ENCODE data around the gene BICD2. TPM values are rescaled to one million over a fixed set of nuclear protein-coding genes. Genes with fewer than 3 reads are reported as not detected.

BICD2 gene
- total RNA-seq, 4 donors from 2014 or later = 135 to 201 (median 153) TPM

DNA sequence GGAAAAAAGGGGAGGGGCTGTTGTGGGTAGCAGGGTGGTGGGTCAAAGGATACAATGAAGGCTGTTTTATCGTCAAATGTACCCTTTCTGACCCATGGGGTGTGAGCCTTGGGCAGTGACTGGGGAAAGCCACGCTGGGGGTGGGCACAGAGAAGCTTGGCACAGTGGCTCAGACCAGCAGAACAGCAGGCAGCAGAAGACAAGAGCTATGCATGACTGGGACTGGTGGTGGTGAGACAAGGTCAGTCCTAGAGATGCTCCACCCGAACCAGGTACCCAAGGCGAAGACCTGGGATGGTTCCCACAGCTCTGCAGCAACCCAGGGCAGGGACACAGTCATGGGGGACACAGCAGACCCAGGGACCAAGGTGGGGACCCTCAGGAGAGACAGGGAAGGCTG, 38.3 kb downstream of the BICD2 start:
- Histone ChIP-seq H3K27me3 (no peaks in the 10 kb centered on the region), H3K4me3 (no peak overlapping the region), H3K36me3 (peaks cover 31% of the 10 kb centered on the region), H3K4me1 (peaks cover 81% of the 10 kb centered on the region), H3K9me3 (no peaks in the 10 kb centered on the region), H3K27ac (no peak overlapping the region)
- DNase-seq (ENCODE audit: low spot score in 2 of 2) = peak in 1 of 2 donors; percentile 44
- WGBS = 82% methylated on average over 2 of the region's 4 CpGs
- TF ChIP-seq, protein P1, sequence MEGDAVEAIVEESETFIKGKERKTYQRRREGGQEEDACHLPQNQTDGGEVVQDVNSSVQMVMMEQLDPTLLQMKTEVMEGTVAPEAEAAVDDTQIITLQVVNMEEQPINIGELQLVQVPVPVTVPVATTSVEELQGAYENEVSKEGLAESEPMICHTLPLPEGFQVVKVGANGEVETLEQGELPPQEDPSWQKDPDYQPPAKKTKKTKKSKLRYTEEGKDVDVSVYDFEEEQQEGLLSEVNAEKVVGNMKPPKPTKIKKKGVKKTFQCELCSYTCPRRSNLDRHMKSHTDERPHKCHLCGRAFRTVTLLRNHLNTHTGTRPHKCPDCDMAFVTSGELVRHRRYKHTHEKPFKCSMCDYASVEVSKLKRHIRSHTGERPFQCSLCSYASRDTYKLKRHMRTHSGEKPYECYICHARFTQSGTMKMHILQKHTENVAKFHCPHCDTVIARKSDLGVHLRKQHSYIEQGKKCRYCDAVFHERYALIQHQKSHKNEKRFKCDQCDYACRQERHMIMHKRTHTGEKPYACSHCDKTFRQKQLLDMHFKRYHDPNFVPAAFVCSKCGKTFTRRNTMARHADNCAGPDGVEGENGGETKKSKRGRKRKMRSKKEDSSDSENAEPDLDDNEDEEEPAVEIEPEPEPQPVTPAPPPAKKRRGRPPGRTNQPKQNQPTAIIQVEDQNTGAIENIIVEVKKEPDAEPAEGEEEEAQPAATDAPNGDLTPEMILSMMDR (IDR thresholded peaks at IDR 0.05) = no peak
- TF ChIP-seq POLR2A (IDR thresholded peaks at IDR 0.05) = no peak
- no peak for TF ChIP-seq POLR2AphosphoS5 (IDR thresholded peaks at IDR 0.05)
- no peak for TF ChIP-seq EP300 (IDR thresholded peaks at IDR 0.05)

DNA sequence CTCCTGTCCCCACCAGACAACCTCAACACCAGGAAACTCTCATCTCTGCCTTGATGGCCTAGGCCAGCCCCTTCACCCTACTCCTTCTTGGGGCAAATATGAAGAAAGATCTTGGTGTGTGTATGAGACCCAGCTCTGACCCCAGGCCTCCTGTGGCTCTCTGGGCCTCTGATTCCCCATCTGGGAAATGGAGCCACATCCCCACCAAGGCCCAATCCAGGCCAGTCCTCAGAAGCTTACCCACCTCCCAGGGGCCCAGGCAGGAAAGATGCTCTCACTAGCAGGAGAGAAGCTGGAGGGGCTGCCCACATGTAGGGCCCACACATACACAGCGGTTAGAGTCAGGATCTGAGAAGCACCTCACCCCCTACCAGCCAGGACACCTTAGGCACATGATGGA, 38.9 kb downstream of the BICD2 start:
- peaks cover 77% of the 10 kb centered on the region for H3K4me1 ChIP-seq
- TF ChIP-seq, protein P1 (IDR thresholded peaks at IDR 0.05) = no peak
- no peak for TF ChIP-seq POLR2AphosphoS5 (IDR thresholded peaks at IDR 0.05)
- TF ChIP-seq POLR2A (IDR thresholded peaks at IDR 0.05) = no peak
- no peak for TF ChIP-seq EP300 (IDR thresholded peaks at IDR 0.05)
- peak overlapping the region; percentile 61 for H3K27ac ChIP-seq
- H3K4me3 ChIP-seq = no peak overlapping the region
- H3K36me3 ChIP-seq = peaks cover 37% of the 10 kb centered on the region
- WGBS = 100% methylated on average over 1 of the region's 1 CpG
- H3K27me3 ChIP-seq = no peaks in the 10 kb centered on the region
- DNase-seq (ENCODE audit: low spot score in 2 of 2) = peak; percentile 34 to 63
- no peaks in the 10 kb centered on the region for H3K9me3 ChIP-seq

DNA sequence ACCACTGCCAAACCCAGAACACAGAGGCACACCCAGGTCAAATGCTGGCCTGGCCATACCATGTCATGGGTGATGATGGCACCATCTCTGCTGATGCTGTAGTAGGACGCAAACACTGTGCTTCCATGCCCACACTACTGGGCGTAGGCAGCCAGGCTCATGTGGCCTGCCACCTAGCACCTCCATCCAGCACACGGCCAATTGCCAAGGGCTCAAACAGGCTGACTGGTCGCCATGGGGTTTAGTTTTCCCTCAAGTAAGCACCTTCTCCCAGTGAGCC, 39.4 kb downstream of the BICD2 start:
- H3K4me1 ChIP-seq = peaks cover 75% of the 10 kb centered on the region
- WGBS = no CpG with 5 or more reads among the region's 4 CpGs
- no peak overlapping the region for H3K4me3 ChIP-seq
- H3K9me3 ChIP-seq = no peaks in the 10 kb centered on the region
- DNase-seq (ENCODE audit: low spot score in 2 of 2) = peak in 1 of 2 donors; percentile 56
- peak overlapping the region; percentile 61 for H3K27ac ChIP-seq
- TF ChIP-seq, protein P1 (IDR thresholded peaks at IDR 0.05) = no peak
- TF ChIP-seq EP300 (IDR thresholded peaks at IDR 0.05) (no peak), POLR2A (IDR thresholded peaks at IDR 0.05) (no peak), POLR2AphosphoS5 (IDR thresholded peaks at IDR 0.05) (no peak)
- H3K27me3 ChIP-seq = no peaks in the 10 kb centered on the region
- H3K36me3 ChIP-seq = peaks cover 43% of the 10 kb centered on the region

DNA sequence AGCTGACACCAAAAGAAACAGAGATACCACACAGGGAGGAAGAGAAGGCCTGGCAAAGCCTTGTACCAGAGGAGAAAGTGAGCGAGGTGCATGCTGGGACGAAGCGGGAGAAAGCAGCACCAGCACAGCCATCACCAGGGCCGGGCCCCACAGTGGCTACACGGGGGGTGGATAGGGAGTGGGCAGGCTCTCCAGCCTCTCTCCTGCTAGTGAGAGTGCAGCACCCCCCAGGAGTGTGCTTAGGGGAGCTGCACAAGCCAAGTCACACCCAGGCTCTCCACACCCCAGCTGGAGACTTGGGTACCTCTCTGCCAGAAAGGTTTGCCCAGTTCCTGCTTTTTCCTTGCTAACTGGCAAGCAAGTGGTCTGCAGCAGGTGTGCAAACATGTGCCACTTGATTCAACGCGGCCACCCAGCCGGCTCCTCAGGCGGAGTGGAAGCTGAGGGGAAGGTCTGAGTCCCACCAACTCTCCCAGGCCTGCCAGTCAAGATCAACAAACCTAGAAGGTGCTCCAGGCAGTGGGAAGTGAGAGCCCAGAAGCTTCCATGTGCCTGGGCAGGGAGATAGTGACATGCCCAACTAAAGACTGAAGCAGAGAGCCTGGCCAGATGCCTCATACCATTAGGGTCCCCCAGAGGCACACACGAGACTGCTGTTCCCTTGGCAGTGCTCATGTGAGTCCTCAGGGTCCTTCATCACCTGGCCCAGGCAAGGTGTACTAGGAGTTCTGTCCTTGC, 39.9 kb downstream of the BICD2 start:
- Histone ChIP-seq H3K9me3 (no peaks in the 10 kb centered on the region), H3K27me3 (no peaks in the 10 kb centered on the region), H3K36me3 (peaks cover 48% of the 10 kb centered on the region), H3K27ac (peak overlapping the region; percentile 61), H3K4me3 (no peak overlapping the region), H3K4me1 (peaks cover 70% of the 10 kb centered on the region)
- TF ChIP-seq POLR2AphosphoS5 (IDR thresholded peaks at IDR 0.05) (no peak), EP300 (IDR thresholded peaks at IDR 0.05) (no peak), POLR2A (IDR thresholded peaks at IDR 0.05) (no peak)
- TF ChIP-seq, protein P1 (IDR thresholded peaks at IDR 0.05) = no peak
- DNase-seq (ENCODE audit: low spot score in 2 of 2) = peak in 1 of 2 donors; percentile 41
- 81% methylated on average over 5 of the region's 10 CpGs for WGBS

DNA sequence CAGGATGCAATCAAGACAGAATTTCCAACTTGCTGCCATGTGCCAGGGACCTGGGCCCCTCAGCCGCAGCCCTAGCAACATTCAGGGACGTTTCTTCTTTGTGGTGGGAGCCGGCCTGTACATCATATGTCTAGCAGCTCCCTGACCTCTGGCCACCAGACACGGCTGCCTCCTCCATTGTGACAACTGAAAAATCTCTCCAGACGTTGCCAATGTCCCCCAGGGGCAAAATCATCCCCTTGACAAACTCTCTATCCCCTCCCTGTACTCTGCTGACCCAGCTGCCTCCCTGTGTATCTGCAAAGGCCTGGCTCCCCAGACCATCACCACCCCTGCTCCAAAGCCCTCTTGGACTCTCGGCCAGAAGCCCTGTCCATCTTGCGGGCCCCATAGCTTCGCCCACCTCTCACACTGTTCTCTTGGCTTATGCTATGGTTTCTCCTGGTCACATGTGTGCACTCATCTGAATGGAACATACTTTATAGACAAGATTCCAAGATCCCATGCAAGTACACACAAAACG, 40.8 kb downstream of the BICD2 start:
- H3K4me1 ChIP-seq = peaks cover 63% of the 10 kb centered on the region
- peak overlapping the region; percentile 61 for H3K27ac ChIP-seq
- no peaks in the 10 kb centered on the region for H3K27me3 ChIP-seq
- TF ChIP-seq POLR2A (IDR thresholded peaks at IDR 0.05) (no peak), EP300 (IDR thresholded peaks at IDR 0.05) (no peak), POLR2AphosphoS5 (IDR thresholded peaks at IDR 0.05) (no peak)
- TF ChIP-seq, protein P1 (IDR thresholded peaks at IDR 0.05) = no peak
- H3K4me3 ChIP-seq = no peak overlapping the region
- peaks cover 52% of the 10 kb centered on the region for H3K36me3 ChIP-seq
- no peaks in the 10 kb centered on the region for H3K9me3 ChIP-seq
- WGBS = 64% methylated on average over 9 of the region's 9 CpGs
- DNase-seq (ENCODE audit: low spot score in 2 of 2) = no peak

Measured in suprapubic skin (tissue), 4 donors.